K562 (cell line): ENCODE results near the gene CHST14. TPM values are rescaled to one million over a fixed set of nuclear protein-coding genes. Genes with fewer than 3 reads are reported as not detected.

Experiments
- ATAC-seq: fragments of 200-7000 bp; cut with Tn5 transposase; 3 replicates; pipeline ENCODE4 v1.9.1; 2020; ENCODE audit warnings: moderate library complexity
- BruUV-seq: library from RNA; stranded (reverse); fragments of 400-500 nt; replicated peaks from 2 replicates; lab custom pipeline; 2021; lab: Mats Ljungman, UMichigan
- CTCF ChIA-PET: fragments of 300-600 bp; formaldehyde crosslinking; extraction: SDS; loops from one replicate; lab custom pipeline; 2021; ENCODE audit warnings: low intra/inter-chr PET ratio; lab: Yijun Ruan, JAX
- POLR2A ChIA-PET: fragments of 300-600, 350-650 bp; sonication (Branson Sonifier 250); formaldehyde crosslinking; extraction: SDS; loops from one replicate; lab custom pipeline; 2021; ENCODE audit warnings: antibody characterized with exemption, inconsistent platforms; lab: Yijun Ruan, JAX
- DNase-seq, 4 experiments: peaks; one replicate each; pipeline versions ENCODE4 v3.0.0 to v3.0.0-alpha.2; 2011 to 2018; ENCODE audit warnings: low spot score in 3 of 4, mixed read lengths in 3 of 4; ENCODE audit errors: extremely low read depth in 1 of 4
- FAIRE-seq: peaks from 2 replicates; lab custom pipeline; 2011; peaks lifted over from hg19 to GRCh38; lab: Jason Lieb, UNC
- H2AFZ ChIP-seq: 2 replicates; pipeline ENCODE4 v1.6.0; 2011; ENCODE audit warnings: low read depth, low read length, control low read depth, inconsistent platforms
- H3K27ac ChIP-seq: fragments of 200-600 bp; 3 replicates; pipeline ENCODE4 v1.8.0; 2011; ENCODE audit warnings: low read depth, mild to moderate bottlenecking, control low read depth, inconsistent platforms, low read length, moderate library complexity, mixed read lengths; ENCODE audit errors: extremely low read depth
- H3K27me3 ChIP-seq, 2 experiments: fragments of 300-600 bp in 1 of 2; 2 replicates in 1 of 2; 3 replicates in 1 of 2; pipeline versions ENCODE4 v1.6.0 to v1.8.0; 2011; ENCODE audit warnings: inconsistent platforms in 2 of 2, low read length in 2 of 2, mild to moderate bottlenecking in 1 of 2, mixed read lengths in 1 of 2, moderate library complexity in 1 of 2; ENCODE audit not compliant: control insufficient read depth in 2 of 2, insufficient read depth in 2 of 2
- H3K36me3 ChIP-seq: fragments of 300-600 bp; 3 replicates; pipeline ENCODE4 v1.8.0; 2011; ENCODE audit warnings: mild to moderate bottlenecking, low read length, inconsistent platforms; ENCODE audit not compliant: control insufficient read depth, insufficient read depth
- H3K4me1 ChIP-seq, 2 experiments: fragments of 200-600 bp in 1 of 2; replicated peaks in 1 of 2; 2 replicates in 1 of 2; 3 replicates in 1 of 2; pipeline versions ENCODE4 v1.5.1 to v1.8.0; 2011; ENCODE audit warnings: inconsistent platforms in 2 of 2, low read length in 2 of 2, mild to moderate bottlenecking in 1 of 2, mixed read lengths in 1 of 2, moderate library complexity in 1 of 2; ENCODE audit not compliant: control insufficient read depth in 2 of 2, insufficient read depth in 2 of 2
- H3K4me2 ChIP-seq: 2 replicates; pipeline ENCODE4 v1.6.1; 2011; ENCODE audit warnings: low read length, control low read depth, inconsistent platforms, mixed read lengths; ENCODE audit not compliant: insufficient read depth
- H3K4me3 ChIP-seq: fragments of 200-600 bp; sonication (generic), shearing (Covaris generic); 2 replicates; pipeline ENCODE4 v1.5.1; 2016; ENCODE audit warnings: control low read depth, inconsistent platforms
- H3K79me2 ChIP-seq: fragments of 200-600 bp; 3 replicates; pipeline ENCODE4 v1.8.0; 2011; ENCODE audit warnings: low read length, inconsistent platforms; ENCODE audit not compliant: control insufficient read depth, insufficient read depth
- H3K9ac ChIP-seq, 2 experiments: 2 replicates each; pipeline versions ENCODE4 v1.6.0 to v1.6.1; 2011; ENCODE audit warnings: low read depth in 2 of 2, low read length in 2 of 2, control low read depth in 1 of 2, inconsistent platforms in 1 of 2, mild to moderate bottlenecking in 1 of 2, mixed read lengths in 1 of 2; ENCODE audit not compliant: insufficient read depth in 1 of 2
- H3K9me1 ChIP-seq: one replicate; pipeline ENCODE4 v1.6.0; 2011; ENCODE audit warnings: inconsistent platforms, mild to moderate bottlenecking, low read length, moderate library complexity; ENCODE audit not compliant: control insufficient read depth, insufficient read depth
- H3K9me3 ChIP-seq: replicated peaks from 2 replicates; pipeline ENCODE4 v1.5.1; 2011; ENCODE audit warnings: low read depth, low read length, inconsistent platforms; ENCODE audit not compliant: control insufficient read depth, insufficient read depth
- H4K20me1 ChIP-seq: replicated peaks from 2 replicates; pipeline ENCODE4 v1.6.1; 2011; ENCODE audit warnings: low read length, inconsistent platforms, mixed read lengths; ENCODE audit not compliant: control insufficient read depth, insufficient read depth
- ERF ChIP-seq: fragments of 450-650 bp; formaldehyde crosslinking; IDR thresholded peaks from 2 replicates; pipeline ENCODE4 v1.4.0; 2020; ENCODE audit warnings: mild to moderate bottlenecking, mixed read lengths
- NRF1 ChIP-seq, 2 experiments: fragments of 450-650 bp; IDR thresholded peaks in 1 of 2; conservative IDR thresholded peaks in 1 of 2; 2 replicates each; pipeline ENCODE4 v1.6.1; 2014; ENCODE audit warnings: mild to moderate bottlenecking in 2 of 2
- ZNF224 ChIP-seq: sonication (generic); formaldehyde crosslinking; IDR thresholded peaks from 2 replicates; pipeline ENCODE4 v1.8.0; 2022; ENCODE audit warnings: mild to moderate bottlenecking, missing genetic modification reagents
- WGBS: fragments of 100-300 bp; shearing (Covaris generic); methylation state at CpG from one replicate; pipeline ENCODE4 v1.1.6; 2016; ENCODE audit warnings: low coverage, mixed read lengths; ENCODE audit not compliant: insufficient coverage; ENCODE audit errors: missing lambda C conversion rate; 5-methylcytosine and 5-hydroxymethylcytosine counted together
- in situ Hi-C: fragments of 300-500 bp; cut with MboI; formaldehyde crosslinking; loops from 4 replicates; pipeline ENCODE4 v1.15.0; 2018; ENCODE audit warnings: inconsistent platforms, mixed read lengths
- intact Hi-C: fragments of 100-400 bp; cut with micrococcal nuclease; formaldehyde crosslinking; loops from 2 replicates; pipeline ENCODE4 v1.14.2; 2022
- polyA plus RNA-seq, 8 experiments: library from polyadenylated mRNA; depleted of rRNA in 4 of 8; stranded (reverse) in 5 of 8; unstranded in 3 of 8; fragments of >200 nt; fragmentation: Nextera tagmentation in 2 of 8; fragmentation: Illumina TruSeq in 1 of 8; extraction: Ambion mirVana in 2 of 8; extraction: Trizol in 1 of 8; gene quantifications; 2 replicates each; pipeline versions ENCODE4 v1.2.1 to v1.2.3, GENCODE V29; 2011 to 2014; ENCODE audit warnings: inconsistent platforms in 1 of 8, missing spikeins in 1 of 8
- total RNA-seq, 7 experiments: library from RNA; depleted of rRNA in 6 of 7; stranded (reverse); fragments of >200 nt in 6 of 7; fragmentation: Illumina TruSeq in 2 of 7; extraction: Trizol in 2 of 7; gene quantifications; 2 replicates each; pipeline versions ENCODE4 v1.2.1 to v1.2.3, GENCODE V29; 2011 to 2021; ENCODE audit warnings: low replicate concordance in 1 of 7
- TF ChIP-seq, protein P1 (sequence below): fragments of 450-650 bp; IDR thresholded peaks from 2 replicates; pipeline ENCODE4 v1.6.1; 2016; ENCODE audit warnings: mild to moderate bottlenecking

The CHST14 gene
- total and polyA plus RNA-seq, 9 of the 15 experiments (the other 6 are each of a cell fraction or from before 2014, with no cell fraction given), result 1.6 to 12.1 (median 4.5) TPM

DNA sequence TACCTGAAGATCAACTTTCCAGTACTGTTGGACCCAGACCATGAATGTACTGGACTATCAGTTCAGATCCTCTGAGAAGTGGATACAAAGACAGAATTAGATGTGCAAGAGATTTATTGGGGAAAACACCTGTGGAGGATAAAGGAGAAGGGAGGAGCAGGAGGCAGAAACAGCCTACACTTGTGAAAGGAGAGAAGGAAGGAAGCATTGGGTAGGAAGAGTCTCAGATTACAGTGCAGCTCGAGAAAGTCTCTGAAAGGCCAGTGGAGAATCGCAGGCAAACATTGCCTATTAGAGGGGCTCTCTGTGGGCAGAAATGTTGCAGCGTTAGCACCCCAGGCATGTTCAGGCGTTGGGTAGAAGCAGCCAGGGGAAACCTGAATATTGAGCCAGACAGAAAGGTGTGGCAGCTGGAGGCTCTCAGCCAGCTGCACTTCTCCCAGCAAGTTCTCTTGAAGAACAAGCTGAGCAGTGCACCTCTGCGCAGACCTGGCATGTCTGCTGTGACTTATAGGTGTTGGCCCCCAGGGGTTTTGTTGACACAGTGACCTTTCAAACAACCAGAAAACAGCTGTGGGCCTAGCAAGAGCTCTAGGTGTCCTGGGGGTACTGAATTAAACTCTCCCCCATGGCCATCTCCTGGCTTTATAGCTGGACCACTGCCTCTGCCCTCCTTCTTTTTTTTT is 7.0 kb downstream of the CHST14 start:
- H3K4me1 ChIP-seq, result peaks cover 0 to 3% of the 10 kb centered on the region in 2 experiments; a peak in 2 of 5 replicates
- 0 out of 4 replicates have a peak, but pooled peaks of 1 of the 2 experiments have one; percentile 17 for TF ChIP-seq NRF1 (conservative IDR thresholded peaks at IDR 0.05 in 1 of 2, IDR thresholded peaks at IDR 0.05 in 1 of 2)
- TF ChIP-seq ZNF224, result no peak
- no peaks in the 10 kb centered on the region; a peak in 1 of 5 replicates for H3K27me3 ChIP-seq
- no peaks in the 10 kb centered on the region for H3K79me2 ChIP-seq
- H3K9me3 ChIP-seq, result no peaks in the 10 kb centered on the region
- H3K36me3 ChIP-seq, result no peaks in the 10 kb centered on the region
- intact Hi-C loops, result no loop called here
- WGBS, result 15% methylated on average over 5 of the region's 5 CpGs
- no peak overlapping the region for H3K4me3 ChIP-seq
- no peaks in the 10 kb centered on the region for H4K20me1 ChIP-seq
- peak; percentile 19; the same call in 1 of the 3 replicates for ATAC-seq
- H2AFZ ChIP-seq, result peak overlapping the region; percentile 34; the same call in 1 of the 2 replicates
- no peak for FAIRE-seq
- no peak for DNase-seq
- BruUV-seq, result no TSS peak
- H3K27ac ChIP-seq, result no peak overlapping the region
- CTCF ChIA-PET, result no interaction called here
- no peak overlapping the region for H3K4me2 ChIP-seq
- no peaks in the 10 kb centered on the region for H3K9me1 ChIP-seq
- in situ Hi-C loops, result no loop called here
- POLR2A ChIA-PET, result interaction anchor here (1.0 to 2.6 kb wide), 4 partner anchors 8 to 28 kb away, joined by 3 to 9 read pairs (median 3); no protein-coding TSS in a partner anchor
- H3K9ac ChIP-seq, result peak overlapping the region in 1 of 2 experiments; percentile 11; a peak in 1 of 4 replicates

DNA sequence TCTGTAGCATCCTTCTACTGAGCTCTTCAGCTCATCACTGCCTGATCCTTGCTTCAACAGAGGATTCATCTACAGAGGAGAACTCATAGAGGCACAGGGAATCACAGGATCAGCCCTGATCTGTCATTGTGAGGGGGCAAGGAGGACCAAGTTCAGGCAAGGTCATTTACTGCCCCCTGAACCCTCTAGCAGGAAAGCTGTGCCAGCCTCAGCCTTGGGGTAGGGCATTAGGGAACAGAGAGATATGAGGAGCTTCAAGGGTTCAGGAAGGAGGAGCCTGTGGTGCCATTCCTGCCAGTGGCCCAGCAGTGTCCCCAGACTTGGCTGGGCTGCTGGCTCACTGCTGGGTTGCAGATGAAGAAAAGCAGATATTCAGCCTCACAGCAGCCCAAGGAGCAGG is 8.2 kb downstream of the CHST14 start:
- ChIA-PET CTCF (no interaction called here), POLR2A (interaction anchor here (0.7 to 2.6 kb wide), 5 partner anchors 9 to 185 kb away, joined by 3 to 9 read pairs (median 3); no protein-coding TSS in a partner anchor)
- ATAC-seq (no peak), DNase-seq (no peak), FAIRE-seq (no peak)
- no TSS peak for BruUV-seq
- in situ Hi-C loops (no loop called here), intact Hi-C loops (no loop called here)
- no peak overlapping the region for H2AFZ ChIP-seq
- H3K4me3 ChIP-seq, result no peak overlapping the region
- TF ChIP-seq, protein P1, sequence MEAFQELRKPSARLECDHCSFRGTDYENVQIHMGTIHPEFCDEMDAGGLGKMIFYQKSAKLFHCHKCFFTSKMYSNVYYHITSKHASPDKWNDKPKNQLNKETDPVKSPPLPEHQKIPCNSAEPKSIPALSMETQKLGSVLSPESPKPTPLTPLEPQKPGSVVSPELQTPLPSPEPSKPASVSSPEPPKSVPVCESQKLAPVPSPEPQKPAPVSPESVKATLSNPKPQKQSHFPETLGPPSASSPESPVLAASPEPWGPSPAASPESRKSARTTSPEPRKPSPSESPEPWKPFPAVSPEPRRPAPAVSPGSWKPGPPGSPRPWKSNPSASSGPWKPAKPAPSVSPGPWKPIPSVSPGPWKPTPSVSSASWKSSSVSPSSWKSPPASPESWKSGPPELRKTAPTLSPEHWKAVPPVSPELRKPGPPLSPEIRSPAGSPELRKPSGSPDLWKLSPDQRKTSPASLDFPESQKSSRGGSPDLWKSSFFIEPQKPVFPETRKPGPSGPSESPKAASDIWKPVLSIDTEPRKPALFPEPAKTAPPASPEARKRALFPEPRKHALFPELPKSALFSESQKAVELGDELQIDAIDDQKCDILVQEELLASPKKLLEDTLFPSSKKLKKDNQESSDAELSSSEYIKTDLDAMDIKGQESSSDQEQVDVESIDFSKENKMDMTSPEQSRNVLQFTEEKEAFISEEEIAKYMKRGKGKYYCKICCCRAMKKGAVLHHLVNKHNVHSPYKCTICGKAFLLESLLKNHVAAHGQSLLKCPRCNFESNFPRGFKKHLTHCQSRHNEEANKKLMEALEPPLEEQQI, result no peak
- TF ChIP-seq ERF (CRISPR knock-in tag), result no peak
- H3K27ac ChIP-seq, result no peak overlapping the region
- no peaks in the 10 kb centered on the region for H3K9me1 ChIP-seq
- H3K9me3 ChIP-seq, result no peaks in the 10 kb centered on the region
- no peak overlapping the region for H3K9ac ChIP-seq
- no peaks in the 10 kb centered on the region for H3K36me3 ChIP-seq
- peaks cover 0 to 3% of the 10 kb centered on the region in 2 experiments; a peak in 2 of 5 replicates for H3K4me1 ChIP-seq
- no peaks in the 10 kb centered on the region; a peak in 1 of 5 replicates for H3K27me3 ChIP-seq
- H4K20me1 ChIP-seq, result no peaks in the 10 kb centered on the region
- no peak overlapping the region for H3K4me2 ChIP-seq
- no peaks in the 10 kb centered on the region for H3K79me2 ChIP-seq
